Activated B cell treated with CpG ODN at 0.5 μM for 24 hours (primary cell): ENCODE results near the gene AGGF1. TPM values are rescaled to one million over a fixed set of nuclear protein-coding genes. Genes with fewer than 3 reads are reported as not detected.
A peak's percentile ranks its signal among the peaks of the same experiment; 100 is the strongest.

Experiments
- ATAC-seq: fragments of 200-7000 bp; cut with Tn5 transposase; one replicate; pipeline ENCODE4 v1.10.0; 2021; ENCODE audit warnings: low read depth, mild to moderate bottlenecking, moderate library complexity
- CTCF ChIA-PET: fragments of 350-600 bp; sonication (Branson Sonifier 250); formaldehyde crosslinking; loops from one replicate; lab custom pipeline; 2021; ENCODE audit warnings: antibody characterized with exemption; lab: Charles Lee
- POLR2A ChIA-PET: fragments of 350-600 bp; sonication (Branson Sonifier 250); formaldehyde crosslinking; loops from one replicate; lab custom pipeline; 2021; ENCODE audit warnings: antibody characterized with exemption; lab: Charles Lee
- DNase-seq: peaks from one replicate; pipeline ENCODE4 v3.0.0; 2022
- H3K27ac Mint-ChIP-seq: one replicate; pipeline ENCODE4 v1.8.0; 2020; ENCODE audit warnings: mixed read lengths
- H3K27me3 Mint-ChIP-seq: one replicate; pipeline ENCODE4 v1.8.0; 2021; ENCODE audit warnings: mixed read lengths
- H3K36me3 Mint-ChIP-seq: one replicate; pipeline ENCODE4 v1.8.0; 2021; ENCODE audit warnings: low read depth, mixed read lengths
- H3K4me1 Mint-ChIP-seq: one replicate; pipeline ENCODE4 v1.8.0; 2021; ENCODE audit warnings: mixed read lengths
- H3K4me3 Mint-ChIP-seq: one replicate; pipeline ENCODE4 v1.8.0; 2020; ENCODE audit warnings: mild to moderate bottlenecking, mixed read lengths
- H3K9me3 Mint-ChIP-seq: one replicate; pipeline ENCODE4 v1.8.0; 2020; ENCODE audit warnings: mixed read lengths
- intact Hi-C: fragments of 100-400 bp; cut with micrococcal nuclease; formaldehyde crosslinking; loops from one replicate; pipeline ENCODE4 v1.15.1; 2024
- total RNA-seq: library from RNA; stranded (reverse); gene quantifications from 2 replicates; pipeline ENCODE4 v1.2.3, GENCODE V29; 2022
- TF ChIP-seq, protein P1 (sequence below): fragments of 200-600 bp; IDR thresholded peaks from one replicate; pipeline ENCODE4 v1.8.0; 2022; ENCODE audit warnings: antibody characterized with exemption, mild to moderate bottlenecking

The AGGF1 gene
- total RNA-seq, 1 donor from 2014 or later: 26.5 TPM

DNA sequence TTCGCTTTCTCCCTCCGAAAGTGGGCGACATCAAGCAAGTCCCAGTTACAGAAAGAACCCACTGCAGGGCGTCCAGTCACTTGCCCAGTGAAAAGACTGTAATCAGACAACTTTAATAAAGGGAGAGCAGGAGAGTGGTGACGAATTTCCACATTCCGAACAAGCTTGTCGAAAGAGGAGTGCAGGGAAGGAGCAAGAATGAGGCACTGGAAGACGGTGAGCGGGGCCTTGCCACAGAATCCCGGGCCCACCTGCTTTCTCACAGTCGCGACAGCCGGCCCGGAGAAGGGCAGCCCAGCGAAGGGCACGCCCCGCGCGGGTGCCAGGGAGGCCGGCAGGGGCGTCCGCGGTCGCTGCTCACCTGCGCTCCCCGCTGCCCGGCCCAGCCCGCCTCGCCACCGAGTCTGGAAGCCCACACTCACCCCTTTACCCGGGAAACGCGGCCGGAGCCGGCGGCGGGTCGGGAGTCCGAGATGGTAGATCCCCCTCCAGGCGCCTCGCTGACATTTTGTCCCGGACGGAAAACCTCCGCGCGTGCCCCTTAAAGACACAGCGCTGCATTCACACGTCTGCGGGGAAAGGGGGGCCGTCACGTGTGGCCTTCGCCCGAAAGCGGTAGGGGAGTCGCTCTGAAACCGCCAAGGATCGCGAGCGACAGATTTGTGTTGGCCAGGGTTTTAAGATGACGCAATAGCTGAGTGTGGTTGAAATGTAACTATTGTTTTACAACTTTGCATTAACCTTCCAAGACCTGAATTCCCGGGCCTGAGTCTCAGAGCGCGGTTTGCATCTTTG, 56.7 kb downstream of the AGGF1 start, which contains the start of gene ZBED3:
Gene ZBED3 (minus strand): TSS at position 597 of the 795 bp plus-strand sequence. CDS start 9,407 bp downstream, outside the sequence.
- peak; percentile 49 for DNase-seq
- TF ChIP-seq, protein P1, sequence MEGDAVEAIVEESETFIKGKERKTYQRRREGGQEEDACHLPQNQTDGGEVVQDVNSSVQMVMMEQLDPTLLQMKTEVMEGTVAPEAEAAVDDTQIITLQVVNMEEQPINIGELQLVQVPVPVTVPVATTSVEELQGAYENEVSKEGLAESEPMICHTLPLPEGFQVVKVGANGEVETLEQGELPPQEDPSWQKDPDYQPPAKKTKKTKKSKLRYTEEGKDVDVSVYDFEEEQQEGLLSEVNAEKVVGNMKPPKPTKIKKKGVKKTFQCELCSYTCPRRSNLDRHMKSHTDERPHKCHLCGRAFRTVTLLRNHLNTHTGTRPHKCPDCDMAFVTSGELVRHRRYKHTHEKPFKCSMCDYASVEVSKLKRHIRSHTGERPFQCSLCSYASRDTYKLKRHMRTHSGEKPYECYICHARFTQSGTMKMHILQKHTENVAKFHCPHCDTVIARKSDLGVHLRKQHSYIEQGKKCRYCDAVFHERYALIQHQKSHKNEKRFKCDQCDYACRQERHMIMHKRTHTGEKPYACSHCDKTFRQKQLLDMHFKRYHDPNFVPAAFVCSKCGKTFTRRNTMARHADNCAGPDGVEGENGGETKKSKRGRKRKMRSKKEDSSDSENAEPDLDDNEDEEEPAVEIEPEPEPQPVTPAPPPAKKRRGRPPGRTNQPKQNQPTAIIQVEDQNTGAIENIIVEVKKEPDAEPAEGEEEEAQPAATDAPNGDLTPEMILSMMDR: no peak
- ChIA-PET POLR2A (no interaction called here), CTCF (interaction anchor here (0.9 to 3.0 kb wide), 3 partner anchors 9 to 405 kb away, joined by 3 to 16 read pairs (median 4); partner anchors contain the start of gene WDR41)
- Mint-ChIP-seq H3K4me1 (peaks cover 14% of the 10 kb centered on the region), H3K4me3 (peak within 1 kb of the TSS; percentile 93), H3K27ac (peak within 1 kb of the TSS; percentile 51), H3K9me3 (peaks cover 5% of the 10 kb centered on the region), H3K27me3 (peaks cover 7% of the 10 kb centered on the region), H3K36me3 (peaks cover 5% of the 10 kb centered on the region)
- intact Hi-C loops: loop anchor here (1.0 kb wide), 2 partner anchors 57 to 405 kb away; partner anchors contain the start of genes AGGF1 and WDR41
- peak; percentile 83 for ATAC-seq

DNA sequence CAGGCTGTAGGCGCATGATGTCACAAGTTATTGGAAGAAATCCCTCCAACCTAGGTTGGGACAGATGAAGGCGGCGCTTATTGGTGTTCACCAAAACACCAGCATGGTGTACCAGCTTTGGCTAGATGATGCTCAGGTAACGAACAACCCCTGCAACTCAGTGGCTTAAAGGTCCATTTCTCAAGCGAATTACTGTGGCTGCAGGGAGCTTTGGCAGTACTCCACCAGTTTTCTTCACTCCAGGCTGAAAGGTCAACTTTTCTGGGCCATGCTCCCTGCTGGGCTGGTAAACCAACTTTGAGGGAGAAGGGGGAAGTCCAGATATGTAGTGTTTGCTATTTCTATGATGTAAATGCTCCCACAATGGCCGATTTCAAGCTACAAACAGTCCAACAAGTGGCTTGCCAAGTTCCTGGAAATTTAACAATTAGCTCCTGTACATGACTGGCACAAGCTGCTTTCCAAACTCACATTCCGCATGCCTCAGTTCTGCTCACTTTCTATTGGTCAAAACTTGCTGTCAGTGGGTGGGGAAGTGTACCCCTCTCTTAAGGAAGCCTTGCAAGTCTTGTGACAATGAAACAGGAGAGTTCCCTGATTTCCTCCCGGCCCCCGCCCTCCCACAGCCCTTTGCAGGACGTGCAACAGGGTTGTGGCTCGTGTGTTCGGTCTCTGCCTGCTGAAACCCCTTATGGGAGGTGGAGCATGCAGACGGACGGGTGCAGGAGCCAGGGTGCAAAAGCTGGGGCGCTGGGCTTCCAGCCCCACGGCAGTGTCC, 57.5 kb downstream of the AGGF1 start:
- H3K36me3 Mint-ChIP-seq: no peaks in the 10 kb centered on the region
- TF ChIP-seq, protein P1: no peak
- no peak for DNase-seq
- H3K4me1 Mint-ChIP-seq: peaks cover 14% of the 10 kb centered on the region
- H3K27me3 Mint-ChIP-seq: peaks cover 7% of the 10 kb centered on the region
- ATAC-seq: no peak
- ChIA-PET CTCF (interaction anchor here (0.9 to 3.0 kb wide), 2 partner anchors 10 to 22 kb away, joined by 3 to 16 read pairs; no protein-coding TSS in a partner anchor), POLR2A (no interaction called here)
- H3K9me3 Mint-ChIP-seq: no peaks in the 10 kb centered on the region
- H3K4me3 Mint-ChIP-seq: peak overlapping the region; percentile 93
- intact Hi-C loops: no loop called here
- H3K27ac Mint-ChIP-seq: peak overlapping the region; percentile 51

GRCh38 chr5:77095189-77095588, 65.0 kb downstream of the AGGF1 start:
- TF ChIP-seq, protein P1: no peak
- H3K27ac Mint-ChIP-seq: no peak overlapping the region
- no peak overlapping the region for H3K4me3 Mint-ChIP-seq
- intact Hi-C loops: no loop called here
- H3K27me3 Mint-ChIP-seq: no peaks in the 10 kb centered on the region
- DNase-seq (no peak), ATAC-seq (no peak)
- no peaks in the 10 kb centered on the region for H3K9me3 Mint-ChIP-seq
- ChIA-PET POLR2A (no interaction called here), CTCF (no interaction called here)
- no peaks in the 10 kb centered on the region for H3K36me3 Mint-ChIP-seq
- H3K4me1 Mint-ChIP-seq: no peaks in the 10 kb centered on the region

GRCh38 chr5:77101298-77101697, 71.1 kb downstream of the AGGF1 start:
- ChIA-PET CTCF (no interaction called here), POLR2A (no interaction called here)
- Mint-ChIP-seq H3K36me3 (no peaks in the 10 kb centered on the region), H3K4me3 (no peak overlapping the region), H3K4me1 (no peaks in the 10 kb centered on the region), H3K9me3 (no peaks in the 10 kb centered on the region), H3K27me3 (no peaks in the 10 kb centered on the region), H3K27ac (no peak overlapping the region)
- intact Hi-C loops: no loop called here
- DNase-seq (no peak), ATAC-seq (no peak)
- TF ChIP-seq, protein P1: no peak

- no peak overlapping the region for H3K4me3 Mint-ChIP-seq
- POLR2A ChIA-PET: no interaction called here
Observed at GRCh38 chr5:77102549-77102948, 72.3 kb downstream of the AGGF1 start.

More at GRCh38 chr5:77102549-77102948, 72.3 kb downstream of the AGGF1 start:
- H3K4me1 Mint-ChIP-seq: no peaks in the 10 kb centered on the region
- H3K27ac Mint-ChIP-seq: no peak overlapping the region
- TF ChIP-seq, protein P1: no peak
- no peak for ATAC-seq
- H3K9me3 Mint-ChIP-seq: peaks cover 5% of the 10 kb centered on the region
- no peak for DNase-seq
- intact Hi-C loops: no loop called here
- H3K27me3 Mint-ChIP-seq: no peaks in the 10 kb centered on the region
- CTCF ChIA-PET: no interaction called here
- no peaks in the 10 kb centered on the region for H3K36me3 Mint-ChIP-seq
